Prostate gland (tissue), 2 donors: ENCODE data around the gene GABARAP. TPM values are rescaled to one million over a fixed set of nuclear protein-coding genes. Genes with fewer than 3 reads are reported as not detected.

Experiments
- DNase-seq: peaks from one replicate; pipeline ENCODE4 v3.0.0-alpha.2; 2019; ENCODE audit warnings: low spot score
- H3K27ac ChIP-seq, 2 donors: fragments of 200-600 bp; sonication (generic); 2 replicates each; pipeline ENCODE4 v1.5.1; 2017 to 2019
- H3K27me3 ChIP-seq: fragments of 200-600 bp; sonication (generic); replicated peaks from 2 replicates; pipeline ENCODE4 v1.5.1; 2019; ENCODE audit not compliant: insufficient read depth
- H3K36me3 ChIP-seq, 2 donors: fragments of 200-600 bp; sonication (generic); 1 replicate in 1 of 2; 2 replicates in 1 of 2; pipeline versions ENCODE4 v1.5.1 to v1.8.1; 2017 to 2019
- H3K4me1 ChIP-seq: fragments of 200-600 bp; sonication (generic); replicated peaks from 2 replicates; pipeline ENCODE4 v1.5.1; 2019
- H3K4me3 ChIP-seq, 2 donors: fragments of 200-600 bp; sonication (generic); 2 replicates each; pipeline ENCODE4 v1.5.1; 2017 to 2019
- H3K9me3 ChIP-seq: fragments of 200-600 bp; sonication (generic); 2 replicates; pipeline ENCODE4 v1.5.1; 2017
- POLR2A ChIP-seq: fragments of 450-650 bp; IDR thresholded peaks from one replicate; pipeline ENCODE4 v1.6.1; 2016; ENCODE audit warnings: antibody characterized with exemption, mild to moderate bottlenecking
- POLR2AphosphoS5 ChIP-seq: sonication (generic); formaldehyde crosslinking; IDR thresholded peaks from one replicate; pipeline ENCODE4 v1.6.1; 2017; ENCODE audit warnings: antibody characterized with exemption
- WGBS: methylation state at CpG from one replicate; pipeline ENCODE4 v1.1.5; 2018; 5-methylcytosine and 5-hydroxymethylcytosine counted together
- intact Hi-C: fragments of 100-400 bp; cut with DNase I; formaldehyde crosslinking; loops from one replicate; pipeline ENCODE4 v1.14.2; 2022
- total RNA-seq, 2 donors: library from RNA; depleted of rRNA; stranded (reverse); fragments of >200 nt; gene quantifications; one replicate each; pipeline ENCODE4 v1.1.0, GENCODE V29; 2016
- TF ChIP-seq, protein P1 (sequence below), 4 experiments: fragments of 200-600 bp in 2 of 4; fragments of 450-650 bp in 2 of 4; sonication (generic) in 2 of 4; IDR thresholded peaks; 1 replicate in 3 of 4; 2 replicates in 1 of 4; pipeline ENCODE4 v1.5.1; 2016 to 2019; ENCODE audit warnings: antibody characterized with exemption in 4 of 4, mild to moderate bottlenecking in 2 of 4, moderate library complexity in 2 of 4

The GABARAP gene
- total RNA-seq, 2 donors from 2014 or later, result 493 to 527 TPM

DNA sequence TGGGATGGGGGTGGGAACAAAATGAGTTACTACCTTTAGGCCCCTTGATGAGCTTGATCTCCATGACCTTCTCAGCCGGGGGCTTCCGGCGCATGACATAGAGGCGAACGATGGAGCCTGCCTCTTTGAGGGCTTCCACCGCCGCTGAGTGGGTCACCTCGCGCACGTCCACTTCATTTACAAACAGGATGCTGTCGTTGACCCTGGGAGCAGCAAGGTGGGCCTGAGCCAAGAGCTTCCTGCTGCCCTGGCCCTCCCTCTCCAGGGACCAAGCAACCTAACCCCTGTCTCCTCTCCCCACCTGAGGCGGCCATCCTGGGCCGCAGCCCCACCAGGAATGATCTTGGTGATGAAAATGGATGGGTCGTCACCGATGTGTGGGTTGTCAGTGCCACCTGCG lies 38.9 kb downstream of the GABARAP start:
- H3K9me3 ChIP-seq, result no peaks in the 10 kb centered on the region
- H3K36me3 ChIP-seq, result no peaks in the 10 kb centered on the region
- intact Hi-C loops, result no loop called here
- DNase-seq, result no peak
- H3K4me1 ChIP-seq, result no peaks in the 10 kb centered on the region
- H3K27me3 ChIP-seq, result no peaks in the 10 kb centered on the region
- WGBS, result 94% methylated on average over 16 of the region's 16 CpGs
- H3K4me3 ChIP-seq, result no peak overlapping the region
- no peak for TF ChIP-seq POLR2A
- TF ChIP-seq POLR2AphosphoS5, result no peak
- TF ChIP-seq, protein P1, sequence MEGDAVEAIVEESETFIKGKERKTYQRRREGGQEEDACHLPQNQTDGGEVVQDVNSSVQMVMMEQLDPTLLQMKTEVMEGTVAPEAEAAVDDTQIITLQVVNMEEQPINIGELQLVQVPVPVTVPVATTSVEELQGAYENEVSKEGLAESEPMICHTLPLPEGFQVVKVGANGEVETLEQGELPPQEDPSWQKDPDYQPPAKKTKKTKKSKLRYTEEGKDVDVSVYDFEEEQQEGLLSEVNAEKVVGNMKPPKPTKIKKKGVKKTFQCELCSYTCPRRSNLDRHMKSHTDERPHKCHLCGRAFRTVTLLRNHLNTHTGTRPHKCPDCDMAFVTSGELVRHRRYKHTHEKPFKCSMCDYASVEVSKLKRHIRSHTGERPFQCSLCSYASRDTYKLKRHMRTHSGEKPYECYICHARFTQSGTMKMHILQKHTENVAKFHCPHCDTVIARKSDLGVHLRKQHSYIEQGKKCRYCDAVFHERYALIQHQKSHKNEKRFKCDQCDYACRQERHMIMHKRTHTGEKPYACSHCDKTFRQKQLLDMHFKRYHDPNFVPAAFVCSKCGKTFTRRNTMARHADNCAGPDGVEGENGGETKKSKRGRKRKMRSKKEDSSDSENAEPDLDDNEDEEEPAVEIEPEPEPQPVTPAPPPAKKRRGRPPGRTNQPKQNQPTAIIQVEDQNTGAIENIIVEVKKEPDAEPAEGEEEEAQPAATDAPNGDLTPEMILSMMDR (IDR thresholded peaks at IDR 0.05), result no peak
- H3K27ac ChIP-seq, result no peak overlapping the region

DNA sequence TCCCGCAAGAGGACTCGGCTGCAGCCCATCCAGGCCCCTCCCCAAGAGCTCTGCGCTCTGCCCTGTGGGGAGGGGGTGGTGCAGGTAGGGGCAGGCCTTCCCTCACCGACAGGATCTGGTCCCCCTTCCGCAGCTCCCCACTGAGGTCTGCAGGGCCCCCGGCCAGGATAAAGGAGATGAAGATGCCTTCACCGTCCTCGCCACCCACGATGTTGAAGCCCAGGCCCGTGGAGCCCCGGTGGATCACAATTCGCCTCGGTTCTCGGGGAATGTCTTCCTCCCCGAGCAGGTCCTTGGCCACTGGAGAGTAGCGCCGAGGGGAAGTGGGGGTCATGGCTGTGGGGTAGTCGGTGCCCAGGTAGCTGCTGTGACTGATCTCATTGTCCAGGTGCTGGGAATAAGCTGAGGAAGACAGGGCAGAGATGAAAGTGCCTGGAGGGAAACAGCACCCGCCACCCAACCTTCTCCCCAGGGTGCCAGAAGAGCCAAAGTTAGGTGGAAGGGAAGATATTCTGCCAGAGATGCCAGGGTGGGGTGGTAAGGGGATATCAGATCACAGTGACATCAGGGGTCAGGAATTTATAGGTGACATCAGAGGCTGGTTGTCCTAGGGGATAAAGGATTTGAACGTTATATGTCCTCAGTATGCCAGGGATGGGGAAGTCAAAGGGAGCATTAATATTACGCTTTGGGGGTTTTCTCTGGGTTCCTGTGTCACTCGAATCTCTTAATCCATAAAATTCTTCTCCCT lies 45.4 kb downstream of the GABARAP start:
- H3K27ac ChIP-seq, result no peak overlapping the region
- H3K4me1 ChIP-seq, result no peaks in the 10 kb centered on the region
- no peak overlapping the region for H3K4me3 ChIP-seq
- no peaks in the 10 kb centered on the region for H3K27me3 ChIP-seq
- intact Hi-C loops, result no loop called here
- TF ChIP-seq, protein P1 (IDR thresholded peaks at IDR 0.05), result no peak
- no peak for TF ChIP-seq POLR2AphosphoS5
- no peak for TF ChIP-seq POLR2A
- WGBS, result 85% methylated on average over 22 of the region's 22 CpGs
- DNase-seq, result no peak
- no peaks in the 10 kb centered on the region for H3K9me3 ChIP-seq
- peaks cover 0 to 10% of the 10 kb centered on the region in 2 donors for H3K36me3 ChIP-seq

DNA sequence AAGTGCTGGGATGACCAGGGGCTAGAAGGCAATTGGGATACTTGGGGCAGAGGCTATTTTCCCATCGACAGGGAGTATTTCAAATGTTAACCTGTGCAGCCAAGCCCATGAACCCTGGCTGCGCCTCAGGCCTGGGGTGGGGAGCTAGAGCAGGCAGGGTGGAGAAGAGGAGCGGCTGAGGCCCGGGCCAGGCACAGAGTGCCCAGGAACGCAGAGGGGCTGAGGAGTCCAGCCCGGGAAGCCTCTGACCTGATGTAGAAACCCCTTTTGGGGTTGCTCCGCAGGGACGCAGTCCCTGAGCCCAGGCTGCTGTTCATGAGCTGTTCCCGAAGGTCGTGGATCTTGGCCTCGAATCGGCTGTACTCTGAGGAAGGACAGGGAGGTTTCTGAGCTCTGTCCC lies 46.3 kb downstream of the GABARAP start:
- H3K4me1 ChIP-seq, result no peaks in the 10 kb centered on the region
- TF ChIP-seq POLR2AphosphoS5 (no peak), POLR2A (no peak)
- TF ChIP-seq, protein P1 (IDR thresholded peaks at IDR 0.05), result no peak
- H3K4me3 ChIP-seq, result no peak overlapping the region
- 95% methylated on average over 12 of the region's 12 CpGs for WGBS
- intact Hi-C loops, result no loop called here
- no peak for DNase-seq
- peaks cover 0 to 10% of the 10 kb centered on the region in 2 donors for H3K36me3 ChIP-seq
- no peaks in the 10 kb centered on the region for H3K27me3 ChIP-seq
- no peak overlapping the region for H3K27ac ChIP-seq
- no peaks in the 10 kb centered on the region for H3K9me3 ChIP-seq

DNA sequence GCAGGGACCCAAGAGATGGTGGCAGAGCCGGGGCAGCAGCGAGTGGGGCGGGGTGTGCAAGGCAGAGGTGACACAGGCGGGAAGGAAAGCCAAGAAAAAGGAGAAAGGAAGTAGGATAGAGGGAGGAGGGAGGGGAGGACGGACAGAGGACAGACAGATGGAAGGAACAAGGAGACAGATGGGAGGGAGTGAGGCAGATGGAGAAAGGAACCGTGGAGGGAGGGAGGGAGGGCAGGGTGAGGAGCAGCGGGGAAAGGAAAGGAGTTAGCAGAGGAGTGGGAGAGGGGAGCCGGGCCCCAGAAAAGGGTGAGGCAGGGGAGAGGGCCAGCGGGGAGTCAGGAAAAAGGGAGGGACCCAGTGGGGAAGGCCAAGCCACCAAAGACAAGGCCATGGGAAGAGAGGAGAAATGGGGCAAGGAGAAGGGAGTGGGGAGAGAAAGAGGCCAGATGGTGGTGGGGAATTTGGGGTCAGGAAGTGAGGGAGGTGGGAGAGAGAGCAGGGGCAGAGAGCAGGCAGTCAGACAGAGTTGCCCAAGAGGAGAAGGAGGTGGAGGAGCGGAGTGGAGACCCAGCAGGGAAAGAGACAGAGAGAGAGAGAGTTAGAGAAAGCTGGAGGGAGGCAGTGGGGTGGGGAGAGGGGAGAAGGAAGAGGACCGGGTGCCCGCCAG lies 49.8 kb downstream of the GABARAP start:
- Histone ChIP-seq H3K4me1 (no peaks in the 10 kb centered on the region), H3K27me3 (no peaks in the 10 kb centered on the region), H3K36me3 (peaks cover 0 to 10% of the 10 kb centered on the region in 2 donors), H3K4me3 (no peak overlapping the region), H3K9me3 (no peaks in the 10 kb centered on the region), H3K27ac (no peak overlapping the region)
- WGBS, result 75% methylated on average over 12 of the region's 12 CpGs
- intact Hi-C loops, result no loop called here
- no peak for TF ChIP-seq POLR2AphosphoS5
- no peak for TF ChIP-seq POLR2A
- TF ChIP-seq, protein P1 (IDR thresholded peaks at IDR 0.05), result no peak
- DNase-seq, result no peak
